HL-60 (cell line): ENCODE results near the gene CYP4F22.

Experiments
- CTCF ChIP-seq: IDR thresholded peaks from one replicate; pipeline ENCODE4 v1.5.1; 2011; ENCODE audit warnings: low read length, control low read depth, inconsistent platforms; ENCODE audit not compliant: insufficient read depth
- POLR2AphosphoS5 ChIP-seq: IDR thresholded peaks from 2 replicates; pipeline ENCODE4 v1.6.1; 2012; ENCODE audit warnings: low read depth
- SPI1 ChIP-seq: IDR thresholded peaks from 2 replicates; pipeline ENCODE4 v1.6.1; 2012; ENCODE audit warnings: low read depth, mild to moderate bottlenecking, borderline replicate concordance
- TF ChIP-seq, protein P1 (sequence below): IDR thresholded peaks from 2 replicates; pipeline ENCODE4 v1.6.1; 2012; ENCODE audit warnings: low read depth; ENCODE audit not compliant: insufficient replicate concordance

DNA sequence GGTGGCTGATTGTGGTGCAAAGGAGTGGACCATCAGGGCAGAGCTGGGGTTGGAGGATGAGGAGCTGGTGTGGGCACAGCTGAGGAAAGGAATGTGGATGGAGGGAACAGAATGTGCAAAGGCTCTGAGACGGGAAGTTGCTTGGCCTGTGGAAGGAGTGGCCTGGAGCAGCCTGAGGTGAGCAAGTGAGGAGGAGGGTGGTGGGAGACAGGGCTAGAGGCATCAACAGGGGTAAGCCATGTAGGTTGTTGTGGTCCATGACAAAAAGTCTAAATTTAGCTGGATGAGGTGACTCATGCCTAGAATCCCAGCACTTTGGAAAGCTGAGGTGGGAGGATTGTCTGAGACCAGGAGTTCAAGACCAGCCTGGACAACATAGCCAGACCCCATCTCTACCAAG, 9.5 kb downstream of the CYP4F22 start:
- TF ChIP-seq SPI1 (no peak), POLR2AphosphoS5 (no peak), CTCF (no peak)
- TF ChIP-seq, protein P1, sequence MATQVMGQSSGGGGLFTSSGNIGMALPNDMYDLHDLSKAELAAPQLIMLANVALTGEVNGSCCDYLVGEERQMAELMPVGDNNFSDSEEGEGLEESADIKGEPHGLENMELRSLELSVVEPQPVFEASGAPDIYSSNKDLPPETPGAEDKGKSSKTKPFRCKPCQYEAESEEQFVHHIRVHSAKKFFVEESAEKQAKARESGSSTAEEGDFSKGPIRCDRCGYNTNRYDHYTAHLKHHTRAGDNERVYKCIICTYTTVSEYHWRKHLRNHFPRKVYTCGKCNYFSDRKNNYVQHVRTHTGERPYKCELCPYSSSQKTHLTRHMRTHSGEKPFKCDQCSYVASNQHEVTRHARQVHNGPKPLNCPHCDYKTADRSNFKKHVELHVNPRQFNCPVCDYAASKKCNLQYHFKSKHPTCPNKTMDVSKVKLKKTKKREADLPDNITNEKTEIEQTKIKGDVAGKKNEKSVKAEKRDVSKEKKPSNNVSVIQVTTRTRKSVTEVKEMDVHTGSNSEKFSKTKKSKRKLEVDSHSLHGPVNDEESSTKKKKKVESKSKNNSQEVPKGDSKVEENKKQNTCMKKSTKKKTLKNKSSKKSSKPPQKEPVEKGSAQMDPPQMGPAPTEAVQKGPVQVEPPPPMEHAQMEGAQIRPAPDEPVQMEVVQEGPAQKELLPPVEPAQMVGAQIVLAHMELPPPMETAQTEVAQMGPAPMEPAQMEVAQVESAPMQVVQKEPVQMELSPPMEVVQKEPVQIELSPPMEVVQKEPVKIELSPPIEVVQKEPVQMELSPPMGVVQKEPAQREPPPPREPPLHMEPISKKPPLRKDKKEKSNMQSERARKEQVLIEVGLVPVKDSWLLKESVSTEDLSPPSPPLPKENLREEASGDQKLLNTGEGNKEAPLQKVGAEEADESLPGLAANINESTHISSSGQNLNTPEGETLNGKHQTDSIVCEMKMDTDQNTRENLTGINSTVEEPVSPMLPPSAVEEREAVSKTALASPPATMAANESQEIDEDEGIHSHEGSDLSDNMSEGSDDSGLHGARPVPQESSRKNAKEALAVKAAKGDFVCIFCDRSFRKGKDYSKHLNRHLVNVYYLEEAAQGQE, result no peak
